Measurements from ENCODE around the gene DCST1.

GRCh38 chr1:155017041-155017945 is 16.3 kb upstream of the DCST1 start:
- TF ChIP-seq CTCF (conservative IDR thresholded peaks at IDR 0.05; ENCODE audit: low read depth, low read length) (peak; percentile 100), EZH2 (IDR thresholded peaks at IDR 0.05; ENCODE audit: borderline replicate concordance, low read depth, low read length, poor library complexity, severe bottlenecking) (no peak)
